Amniotic epithelial cell (primary cell): Measurements from ENCODE around the gene COG5.
"Not testable (repeated sequence)": the region's sequence is repeated elsewhere in the genome, so short reads cannot be mapped to it uniquely, and the experiment has no call there.

Experiments
- DNase-seq: peaks from one replicate; pipeline ENCODE4 v3.0.0-alpha.2; 2010; ENCODE audit warnings: low read depth

Gene COG5

GRCh38 chr7:107579885-107580715 is 16.4 kb upstream of the COG5 start, which contains the start of gene BCAP29:
Gene BCAP29, plus strand, starts transcription at chr7:107580246. Its CDS starts 527 bp downstream, at chr7:107580773.
- peak; percentile 39 for DNase-seq

DNA sequence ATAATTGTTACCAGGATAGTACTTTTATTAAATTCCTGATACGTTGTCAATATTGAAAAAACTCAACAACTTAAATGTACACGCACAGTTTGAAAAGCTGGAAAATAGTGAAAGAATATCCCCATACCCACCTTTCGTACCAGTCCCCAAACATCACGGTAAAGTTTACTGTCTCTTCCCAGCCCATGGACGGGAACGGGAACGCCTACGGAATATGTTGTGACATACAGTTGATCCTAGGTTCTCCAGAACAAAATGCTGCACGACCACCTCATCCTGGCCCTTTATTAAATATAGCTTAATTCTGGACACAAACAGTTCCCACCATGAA is 15.8 kb upstream of the COG5 start:
- DNase-seq = no peak

- no peak for DNase-seq
These were observed 9.8 kb upstream of the COG5 start for GRCh38 chr7:107573537-107573936.

DNA sequence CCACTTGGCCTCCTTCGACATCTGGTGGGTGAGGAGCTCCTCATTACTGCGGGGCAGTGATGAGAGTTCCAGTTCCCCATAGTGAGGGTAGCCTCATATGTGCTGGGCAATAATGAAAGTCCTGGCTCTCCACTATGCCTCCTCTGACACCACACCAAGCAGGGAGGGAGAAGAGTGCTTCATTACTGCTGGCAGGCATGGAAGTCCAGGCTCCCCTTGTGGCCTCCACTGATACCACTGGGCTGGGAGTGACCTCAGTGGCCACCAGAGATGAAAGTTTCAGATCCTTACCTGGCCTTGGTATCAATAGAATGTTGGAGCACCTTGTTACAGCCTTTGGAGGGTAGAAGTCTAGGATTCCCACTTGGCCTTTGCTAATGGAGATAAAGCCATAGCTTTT is 6.6 kb upstream of the COG5 start:
- no peak for DNase-seq

DNA sequence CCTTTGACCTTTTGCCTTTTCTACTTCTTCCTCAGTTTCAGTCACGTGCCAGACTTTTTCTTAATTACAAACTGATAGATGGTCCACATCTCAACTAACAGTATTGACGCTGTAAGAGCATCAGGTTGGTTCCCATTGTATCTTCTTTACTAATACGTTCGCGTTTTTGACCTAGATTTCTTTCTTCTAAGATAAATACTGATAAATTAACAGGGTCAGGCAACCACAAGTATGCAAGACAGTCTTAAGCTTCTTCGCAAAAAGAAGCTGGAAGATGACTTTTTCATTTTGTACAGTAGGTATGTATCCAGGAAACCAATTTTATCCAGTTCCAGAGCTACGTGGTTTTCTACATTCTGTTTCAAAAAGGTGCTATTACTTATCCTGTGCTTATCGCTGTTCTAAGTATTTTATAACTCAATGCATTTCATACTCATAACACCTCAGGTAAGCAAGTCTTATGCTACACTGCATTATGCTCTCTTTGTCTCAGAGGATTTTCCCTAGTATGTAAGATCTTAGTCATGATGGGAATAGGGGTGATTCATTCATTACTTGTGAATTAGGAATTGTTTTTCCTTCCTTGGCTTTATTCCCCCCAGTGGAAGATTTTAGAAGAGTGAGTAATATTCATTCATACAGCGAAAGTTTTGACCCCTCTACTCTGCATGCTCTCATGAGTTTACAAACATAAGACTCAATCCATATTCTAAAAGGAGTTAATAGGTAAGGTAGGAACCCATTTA is 1.0 kb upstream of the COG5 start:
- peak; percentile 82 for DNase-seq

DNA sequence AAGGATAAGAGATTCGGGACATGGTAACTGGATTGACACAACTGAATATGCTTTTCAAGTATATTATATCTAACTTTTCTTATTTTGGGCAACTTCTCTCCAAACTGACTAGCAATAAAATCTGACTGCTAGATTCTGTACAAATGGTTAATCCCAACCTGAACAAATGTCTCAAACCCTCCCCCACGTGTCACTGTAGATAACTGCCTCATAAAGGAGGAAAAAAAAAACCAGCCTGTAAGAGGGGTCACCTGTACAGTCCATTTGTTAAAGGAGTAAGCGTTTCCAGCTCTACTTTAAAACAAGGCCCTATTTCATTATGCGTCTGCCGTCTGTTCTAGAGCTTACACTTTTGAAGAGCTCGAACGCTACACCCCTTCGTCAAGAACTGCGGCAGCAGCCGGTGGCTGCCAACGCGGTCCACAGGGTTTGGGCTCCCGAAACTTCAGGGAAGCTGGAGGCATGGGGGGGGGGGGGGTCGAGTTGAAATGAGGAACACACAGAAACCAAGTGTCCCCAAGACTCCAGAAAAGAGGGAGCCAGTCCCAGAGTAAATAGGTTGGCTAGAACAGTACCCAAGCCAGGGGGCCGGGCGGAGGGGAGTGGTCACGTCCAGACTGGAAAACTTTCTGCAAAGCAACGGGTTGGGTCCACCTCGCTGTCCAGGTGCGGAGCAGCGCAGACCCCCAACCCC is 492 bp downstream of the COG5 start:
- DNase-seq = no peak

DNA sequence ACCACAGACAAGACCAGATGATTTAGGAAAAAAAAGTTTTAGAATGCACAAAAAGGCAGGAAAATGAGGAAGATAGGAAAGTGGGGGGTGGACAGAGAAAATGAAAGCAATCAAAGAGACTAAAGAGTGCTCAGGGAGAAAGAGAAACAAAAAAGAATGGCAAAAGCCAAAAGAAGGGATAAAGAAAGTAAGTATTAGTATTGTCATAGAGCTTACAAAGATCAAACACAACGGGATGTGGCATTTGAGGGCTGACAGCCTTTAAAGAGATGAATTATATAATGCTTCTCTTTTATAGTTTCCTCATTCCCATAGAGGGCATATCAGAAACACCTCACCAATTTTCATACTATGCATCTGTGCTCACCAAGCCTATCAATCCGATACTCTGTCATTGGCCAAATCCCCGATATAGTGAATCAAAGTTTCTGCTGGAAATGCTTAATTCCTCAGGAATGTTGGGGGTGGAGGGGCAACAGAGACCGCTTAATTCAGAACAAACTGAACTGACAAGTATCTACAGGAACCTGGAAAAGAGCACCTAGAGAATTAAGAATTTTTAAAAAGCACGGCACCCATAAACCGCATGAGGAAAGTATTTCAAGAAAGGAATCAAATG is 2.7 kb downstream of the COG5 start:
- DNase-seq = no peak

GRCh38 chr7:107559864-107560263 is 3.9 kb downstream of the COG5 start:
- peak; percentile 59 for DNase-seq

GRCh38 chr7:107555893-107556292 is 7.8 kb downstream of the COG5 start:
- DNase-seq = no peak

- DNase-seq = peak; percentile 46
These were observed 11.8 kb downstream of the COG5 start for GRCh38 chr7:107551936-107552335.

DNA sequence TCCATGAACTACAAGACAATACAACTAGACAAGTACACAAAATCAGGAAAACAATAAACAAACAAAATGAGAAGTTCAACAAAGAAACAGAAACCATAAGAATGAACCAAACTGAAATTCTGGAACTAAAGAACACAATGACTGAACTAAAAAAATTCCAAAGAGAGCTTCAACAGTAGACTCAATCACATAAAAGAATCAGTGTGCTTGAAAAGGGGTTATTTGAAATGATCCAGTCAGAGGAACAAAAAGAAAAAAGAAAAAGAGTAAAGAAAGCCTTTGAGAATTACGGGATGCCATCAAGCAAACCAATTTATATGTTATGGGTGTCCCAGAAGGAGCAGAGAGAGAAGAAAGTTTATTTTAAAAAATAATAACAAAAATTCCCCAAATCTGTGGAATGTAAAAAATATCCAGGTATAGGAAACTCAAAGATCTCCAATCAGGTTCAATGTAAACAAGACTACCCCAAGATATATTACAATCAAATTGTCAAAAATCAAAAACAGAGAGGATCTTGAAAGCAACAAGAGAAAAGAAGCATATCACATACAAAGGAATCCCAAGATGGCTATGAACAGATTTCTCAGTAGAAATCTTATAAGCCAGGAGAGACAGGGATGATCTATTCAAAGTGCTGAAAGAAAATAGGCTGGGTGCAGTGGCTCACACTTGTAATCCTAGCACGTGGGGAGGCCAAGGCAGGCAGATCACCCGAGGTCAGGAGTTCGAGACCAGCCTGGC is 18.7 kb downstream of the COG5 start:
- no peak for DNase-seq

DNA sequence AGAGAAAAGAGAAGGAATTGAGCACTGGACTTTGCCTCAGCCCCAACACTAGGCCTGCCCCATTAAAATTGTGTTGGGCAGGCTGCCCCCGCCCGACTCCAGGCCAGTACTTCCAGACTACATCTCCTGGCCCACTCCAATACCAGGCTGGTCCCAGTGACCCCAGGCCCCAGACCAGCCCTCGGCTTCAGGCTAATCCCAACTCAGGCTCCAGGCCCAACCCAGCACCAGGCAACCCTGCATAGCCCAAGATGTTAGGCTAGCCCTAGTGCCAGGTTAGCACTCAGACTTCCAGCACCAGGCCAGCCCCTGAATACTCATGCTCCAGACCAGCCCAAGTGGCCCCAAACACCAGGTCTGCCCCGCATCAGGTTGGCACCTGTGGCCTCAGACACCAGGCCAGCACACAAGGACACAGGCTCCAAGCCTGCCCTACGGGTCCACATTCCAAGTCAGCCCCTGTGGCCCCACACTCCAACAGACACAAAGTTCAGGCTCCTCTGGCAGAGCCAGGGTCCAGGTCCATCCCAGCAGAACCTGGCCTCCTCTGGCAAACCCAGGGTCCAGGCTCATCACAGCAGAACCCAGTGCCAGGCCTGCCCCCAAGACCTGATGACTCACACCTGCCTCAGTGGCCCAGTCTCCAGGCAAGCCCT is 20.3 kb downstream of the COG5 start:
- no peak for DNase-seq

- no peak for DNase-seq
These were observed 25.7 kb downstream of the COG5 start for GRCh38 chr7:107538001-107538400.

- DNase-seq = not testable (repeated sequence)
These were observed 26.5 kb downstream of the COG5 start for GRCh38 chr7:107537228-107537627.

GRCh38 chr7:107534139-107534538 is 29.6 kb downstream of the COG5 start:
- no peak for DNase-seq

GRCh38 chr7:107530751-107531150 is 33.0 kb downstream of the COG5 start:
- DNase-seq = no peak

DNA sequence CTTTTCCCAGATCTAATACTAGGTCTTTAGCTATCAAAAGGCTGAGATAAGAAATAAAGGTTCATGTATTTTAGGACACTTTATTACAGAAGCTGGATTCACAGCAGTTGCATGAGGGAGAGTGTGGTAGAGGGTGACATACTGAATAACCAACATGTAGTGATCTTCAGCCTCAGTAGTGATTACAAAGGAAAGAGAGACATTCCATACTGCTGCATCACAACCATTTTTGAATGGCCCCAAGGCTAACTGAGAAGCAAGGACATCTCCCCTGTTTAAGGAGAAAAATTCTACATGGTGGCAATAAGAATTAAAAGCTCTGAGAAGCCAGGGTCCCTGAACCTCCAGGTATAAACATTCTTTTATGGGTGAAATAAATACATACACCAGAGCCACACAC is 35.3 kb downstream of the COG5 start:
- peak; percentile 57 for DNase-seq

- no peak for DNase-seq
These were observed 36.5 kb downstream of the COG5 start for GRCh38 chr7:107527196-107527595.

GRCh38 chr7:107526672-107527071 is 37.0 kb downstream of the COG5 start:
- no peak for DNase-seq

DNA sequence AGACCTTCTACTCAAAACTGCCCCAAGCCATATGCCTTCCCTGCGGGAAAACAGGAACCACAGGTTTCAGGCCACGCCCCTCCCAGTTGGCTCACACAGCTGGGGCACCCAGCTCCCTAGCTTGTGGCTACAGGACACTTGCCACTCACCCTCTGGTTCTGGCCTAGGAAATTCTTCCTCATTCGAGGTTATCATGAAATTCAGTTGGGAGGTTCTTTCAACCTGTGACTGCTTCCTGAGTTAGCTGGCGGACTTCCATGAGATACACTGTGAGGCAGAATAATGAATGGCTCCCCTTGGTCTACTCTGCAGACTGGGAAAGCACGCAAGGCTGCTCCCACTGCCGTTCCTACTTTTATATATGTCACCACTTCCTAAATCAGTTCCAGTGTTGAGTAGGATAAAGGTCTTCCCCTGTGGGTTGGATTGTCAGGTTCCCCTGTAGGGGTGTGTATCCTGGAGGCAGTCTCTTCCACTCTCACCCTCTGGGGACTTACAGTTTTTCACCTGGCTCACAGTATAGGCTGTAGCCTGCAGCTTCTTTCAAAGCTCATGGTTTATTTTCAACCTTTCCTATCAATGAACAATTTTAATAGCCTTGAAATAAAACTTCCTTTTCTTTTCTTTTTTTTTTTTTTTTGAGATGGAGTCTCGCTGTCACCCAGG is 56.9 kb downstream of the COG5 start:
- peak; percentile 18 for DNase-seq
